Activated CD4-positive, alpha-beta T cell treated with anti-CD3 and anti-CD28 coated beads, Interleukin-2, amount 50 U/mL, for 16 hours (primary cell): ENCODE results near the gene KIF26A.

Experiments
- DNase-seq: peaks from one replicate; pipeline ENCODE4 v3.0.0-alpha.2; 2020

The KIF26A gene

GRCh38 chr14:104113631-104114420 is 24.6 kb upstream of the KIF26A start:
- DNase-seq = no peak

- DNase-seq = no peak
Measured at GRCh38 chr14:104114421-104115130, 23.8 kb upstream of the KIF26A start.

DNA sequence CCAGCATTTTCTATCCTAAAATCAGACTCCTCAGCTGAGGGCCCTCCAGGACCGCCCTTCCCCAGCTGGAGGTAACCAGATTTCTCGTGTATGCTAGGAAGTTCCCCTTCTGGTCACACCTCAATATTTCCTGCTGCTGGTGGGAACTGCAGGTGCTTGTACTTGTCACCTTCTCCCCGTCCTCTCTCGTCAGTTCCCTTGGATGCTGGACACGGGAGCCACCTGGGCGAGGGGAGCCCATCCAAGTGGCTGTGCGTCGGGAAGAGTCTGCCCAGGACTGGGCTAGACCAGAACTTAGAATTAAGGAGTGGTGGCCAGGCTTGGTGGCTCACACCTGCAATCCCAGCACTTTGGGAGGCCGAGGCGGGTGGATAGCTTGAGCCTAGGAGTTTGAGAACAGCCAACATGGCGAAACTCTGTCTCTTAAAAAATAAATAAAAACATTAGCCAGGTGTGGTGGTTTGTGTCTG is 23.2 kb upstream of the KIF26A start:
- DNase-seq = no peak

GRCh38 chr14:104115691-104116287 is 22.6 kb upstream of the KIF26A start:
- no peak for DNase-seq

DNA sequence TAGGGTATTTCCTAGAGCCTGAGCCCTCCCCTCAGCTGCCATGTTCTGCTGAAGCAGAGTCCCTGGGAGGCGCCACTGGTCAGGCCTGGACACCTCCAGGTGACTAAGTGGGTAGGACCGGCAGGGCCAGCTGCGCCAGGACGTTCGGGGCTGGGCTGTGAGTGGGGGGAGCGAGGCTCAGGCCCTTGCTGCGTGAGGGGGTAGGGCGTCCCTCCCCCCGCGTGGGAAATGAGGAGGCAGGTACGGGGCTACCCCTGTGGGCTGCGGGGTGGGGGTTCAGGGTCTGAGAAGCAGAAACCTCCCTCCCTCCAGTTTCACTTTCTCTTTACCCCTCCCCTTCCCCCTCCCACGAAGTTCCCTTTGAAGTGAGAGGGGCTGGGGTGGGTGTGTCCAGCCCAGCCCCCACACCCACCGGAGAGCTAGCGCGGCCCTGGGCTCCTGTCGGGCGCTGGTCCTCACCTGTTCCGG is 22.1 kb upstream of the KIF26A start:
- DNase-seq = no peak

- DNase-seq = no peak
Measured at GRCh38 chr14:104116756-104117340, 21.5 kb upstream of the KIF26A start.

GRCh38 chr14:104117341-104118005 is 20.9 kb upstream of the KIF26A start:
- DNase-seq = no peak

DNA sequence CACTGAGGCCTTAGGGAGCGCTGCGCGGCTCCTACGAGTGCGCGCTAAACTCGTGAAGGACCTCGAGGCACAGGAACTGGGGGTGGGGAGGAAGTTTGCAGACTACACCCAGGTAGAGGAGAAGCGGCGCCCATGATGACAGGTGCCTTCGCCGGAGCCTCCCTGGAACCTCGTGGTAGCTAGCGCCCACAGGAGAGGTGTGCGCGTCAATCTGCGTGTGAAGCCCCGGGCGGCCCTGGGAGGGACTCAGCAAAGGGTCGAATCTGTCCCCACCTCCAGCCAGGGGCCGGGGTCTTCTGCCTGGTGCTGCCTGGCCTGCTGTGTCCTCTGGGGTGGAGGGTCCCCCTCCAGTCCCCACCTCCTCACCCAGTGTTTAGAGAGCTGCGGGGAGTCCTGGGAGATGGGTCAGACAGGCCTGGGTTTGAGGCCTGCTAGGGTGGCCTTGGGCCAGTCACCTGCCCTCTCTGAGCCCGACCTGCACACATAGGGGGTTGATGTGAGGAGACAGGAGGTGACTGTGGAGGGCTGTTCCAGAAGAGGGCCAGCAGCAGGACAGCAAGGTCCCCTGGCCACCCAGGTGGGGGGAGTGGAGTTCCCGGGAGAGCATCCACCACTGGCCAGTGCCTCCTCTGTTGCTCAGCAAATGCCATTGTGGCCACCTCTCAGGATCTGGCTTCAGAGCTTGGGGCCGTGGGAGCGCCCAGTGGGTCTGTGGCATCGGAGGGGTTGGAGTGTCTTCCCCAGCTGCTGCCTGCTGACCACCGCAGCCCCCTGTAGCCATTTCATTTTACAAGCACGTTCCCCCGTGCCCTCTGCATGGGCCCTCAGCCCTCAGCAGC is 20.2 kb upstream of the KIF26A start:
- no peak for DNase-seq

DNA sequence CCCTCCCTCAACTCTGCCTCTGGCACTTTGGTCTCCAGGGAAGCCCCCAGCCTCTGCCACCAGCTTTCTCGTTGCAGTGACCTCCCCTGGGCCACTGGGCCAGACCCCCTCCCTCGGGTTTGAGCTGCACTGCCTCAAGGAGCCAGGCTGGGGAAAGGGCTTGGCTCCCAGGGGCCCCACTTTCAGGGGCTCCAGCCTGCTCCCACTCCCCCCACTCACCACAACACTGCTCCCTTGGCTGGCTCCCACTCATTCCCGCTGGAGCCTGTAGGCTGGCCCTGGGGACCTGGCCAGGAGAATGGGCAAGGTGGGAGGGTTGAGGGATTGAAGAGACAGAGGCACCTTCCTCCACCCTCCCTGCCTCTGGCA is 19.3 kb upstream of the KIF26A start:
- no peak for DNase-seq

DNA sequence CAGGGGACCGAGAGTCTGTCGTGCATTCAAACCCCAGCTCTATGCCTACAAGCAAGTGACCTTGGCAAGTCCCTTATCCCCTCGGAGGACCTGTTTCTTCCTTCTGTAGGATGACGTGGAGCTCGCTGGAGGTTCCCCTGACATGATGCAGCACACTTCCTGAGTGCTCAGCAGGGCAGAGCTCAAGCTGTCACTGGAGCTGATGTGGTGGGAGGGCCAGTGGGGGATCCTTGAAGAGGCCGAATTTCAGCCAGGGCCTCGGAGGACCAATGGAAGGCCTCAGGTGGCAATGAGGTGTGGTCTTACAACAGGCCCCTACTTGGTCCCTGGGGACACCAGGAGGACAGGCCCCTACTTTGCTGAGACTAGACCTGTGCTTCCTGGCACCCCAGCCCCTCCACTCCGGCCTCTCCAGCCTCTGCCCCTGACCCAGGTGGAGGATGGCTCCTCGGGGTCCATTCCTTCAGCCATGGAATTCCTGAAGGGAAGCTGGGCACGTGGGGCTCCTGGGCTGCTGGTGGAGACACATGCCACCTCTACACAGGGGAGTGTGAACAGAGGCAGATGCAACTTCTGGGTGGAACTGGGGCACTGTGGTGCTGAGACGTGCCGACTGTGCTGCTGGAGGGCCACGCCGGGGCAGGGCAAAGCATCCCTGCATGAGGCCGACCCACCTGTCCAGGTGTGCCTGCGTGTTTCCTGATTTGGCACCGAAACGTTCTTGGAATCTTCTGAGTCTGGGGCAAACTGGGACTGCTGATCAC is 18.7 kb upstream of the KIF26A start:
- DNase-seq = no peak

DNA sequence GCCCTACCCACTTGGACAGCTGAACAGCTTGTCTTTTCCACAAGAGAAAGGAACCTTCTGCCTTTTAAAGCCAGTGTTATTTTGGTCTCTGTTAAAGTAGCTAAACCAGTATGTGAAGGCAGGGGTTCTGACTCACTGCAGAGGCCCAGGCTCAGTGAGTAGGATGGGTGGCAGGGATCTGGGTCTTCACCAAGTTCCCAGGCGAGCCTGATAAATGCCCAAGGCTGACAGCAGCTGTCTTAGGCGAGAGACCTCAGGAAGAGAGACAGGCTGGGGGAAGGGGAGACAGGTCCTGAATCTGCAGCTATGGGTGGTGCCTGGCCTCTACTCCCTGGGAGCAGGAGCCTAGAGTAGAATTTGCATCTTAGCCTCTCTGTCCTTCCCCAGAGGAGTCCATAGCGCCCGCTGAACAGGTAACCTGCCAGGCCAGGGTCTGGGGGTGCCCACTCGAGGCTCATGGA is 18.1 kb upstream of the KIF26A start:
- DNase-seq = no peak

GRCh38 chr14:104121142-104121541 is 17.2 kb upstream of the KIF26A start:
- DNase-seq = no peak

DNA sequence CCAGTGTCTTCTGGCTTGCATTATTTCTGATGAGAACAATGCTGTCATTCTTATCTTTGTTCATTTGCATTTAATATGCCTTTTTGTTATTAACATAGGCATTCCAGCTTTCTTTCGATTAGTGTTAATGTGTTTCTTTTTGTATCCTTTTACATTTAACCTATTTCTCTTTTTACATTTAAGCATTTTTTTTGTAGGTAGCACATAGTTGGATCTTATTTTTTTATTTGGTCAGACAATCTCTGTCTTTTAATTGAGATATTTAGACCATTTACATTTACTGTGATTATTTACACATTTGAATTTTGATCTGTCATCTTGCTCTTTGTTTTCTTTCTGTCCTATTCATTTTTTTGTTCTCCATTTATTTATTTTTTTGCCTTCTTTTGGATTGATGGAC is 14.5 kb upstream of the KIF26A start:
- no peak for DNase-seq

- no peak for DNase-seq
Measured at GRCh38 chr14:104125011-104125410, 13.4 kb upstream of the KIF26A start.

GRCh38 chr14:104126753-104127152 is 11.6 kb upstream of the KIF26A start:
- no peak for DNase-seq

- no peak for DNase-seq
Measured at GRCh38 chr14:104128981-104129380, 9.4 kb upstream of the KIF26A start.

- DNase-seq = no peak
Measured at GRCh38 chr14:104129556-104129955, 8.8 kb upstream of the KIF26A start.

- peak; percentile 12 for DNase-seq
Measured at GRCh38 chr14:104130974-104131651, 7.3 kb upstream of the KIF26A start.

DNA sequence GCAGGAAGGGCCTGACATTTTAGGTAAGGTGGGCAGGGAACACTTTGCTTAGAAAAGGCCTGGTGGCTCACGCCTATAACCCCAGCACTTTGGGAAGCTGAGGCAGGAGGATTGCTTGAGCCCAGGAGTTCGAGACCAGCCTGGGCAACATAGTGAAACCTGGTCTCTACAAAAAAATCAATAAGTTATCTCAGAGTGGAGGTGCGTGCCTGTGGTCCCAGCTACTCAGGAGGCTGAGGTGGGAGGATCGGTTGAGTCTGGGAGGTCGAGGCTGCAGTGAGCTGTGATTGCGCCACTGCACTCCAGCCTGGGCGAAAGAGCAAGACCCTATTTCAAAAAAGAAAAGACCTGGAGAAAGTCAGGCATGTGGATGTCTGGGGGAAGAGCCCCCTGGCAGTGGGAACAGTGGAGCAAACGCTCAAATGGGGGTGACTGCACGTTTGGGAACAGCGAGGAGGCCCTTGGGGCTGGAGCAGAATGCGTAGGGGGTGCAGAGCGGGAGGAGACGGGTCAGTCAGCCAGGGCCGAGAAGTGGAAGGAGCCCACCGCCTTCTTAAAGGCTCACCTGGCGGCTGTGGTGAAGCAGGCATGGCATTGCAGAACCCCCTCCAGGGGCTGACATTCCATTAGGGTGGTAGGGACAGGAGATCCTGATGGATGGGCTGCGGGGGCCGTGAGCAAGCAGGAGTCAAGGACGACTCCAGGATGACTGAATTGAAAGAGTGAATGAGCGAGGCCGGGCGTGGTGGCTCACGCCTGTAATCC is 6.2 kb upstream of the KIF26A start:
- DNase-seq = no peak

- DNase-seq = no peak
Measured at GRCh38 chr14:104132981-104133380, 5.4 kb upstream of the KIF26A start.
